GM12873 (cell line): ENCODE data around the gene SCYGR3.

Experiments
- TF ChIP-seq, protein P1 (sequence below): IDR thresholded peaks from 2 replicates; pipeline ENCODE4 v1.5.1; 2012; ENCODE audit warnings: low read depth, mild to moderate bottlenecking, moderate library complexity, low read length, control low read depth; ENCODE audit not compliant: insufficient read depth; ENCODE audit errors: missing control alignments

SCYGR3 gene, protein sequence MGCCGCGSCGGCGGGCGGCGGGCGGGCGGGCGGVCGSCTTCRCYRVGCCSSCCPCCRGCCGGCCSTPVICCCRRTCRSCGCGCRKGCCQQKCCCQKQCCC

DNA sequence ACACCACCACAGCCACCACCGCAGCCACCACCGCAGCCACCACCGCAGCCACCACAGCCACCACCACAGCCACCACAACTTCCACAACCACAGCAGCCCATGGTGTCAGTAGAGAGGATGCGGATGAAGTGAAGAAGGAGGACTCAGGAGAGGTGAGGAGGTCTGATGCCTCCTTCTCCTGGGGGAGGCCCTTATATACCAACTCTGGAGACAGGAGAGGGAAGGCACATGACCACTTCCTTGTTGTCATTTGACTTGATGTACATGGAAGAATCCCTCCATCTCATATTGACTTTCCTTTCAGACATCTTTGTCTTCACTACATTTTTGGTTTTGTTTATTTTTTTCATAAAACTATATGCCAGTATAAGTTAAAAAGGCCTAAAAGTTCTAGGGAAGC is at the start of gene SCYGR3:
TSS of gene SCYGR3 (minus strand) at position 101 of the 400 bp plus-strand sequence. CDS start at position 101, 0 bp downstream.
- TF ChIP-seq, protein P1, sequence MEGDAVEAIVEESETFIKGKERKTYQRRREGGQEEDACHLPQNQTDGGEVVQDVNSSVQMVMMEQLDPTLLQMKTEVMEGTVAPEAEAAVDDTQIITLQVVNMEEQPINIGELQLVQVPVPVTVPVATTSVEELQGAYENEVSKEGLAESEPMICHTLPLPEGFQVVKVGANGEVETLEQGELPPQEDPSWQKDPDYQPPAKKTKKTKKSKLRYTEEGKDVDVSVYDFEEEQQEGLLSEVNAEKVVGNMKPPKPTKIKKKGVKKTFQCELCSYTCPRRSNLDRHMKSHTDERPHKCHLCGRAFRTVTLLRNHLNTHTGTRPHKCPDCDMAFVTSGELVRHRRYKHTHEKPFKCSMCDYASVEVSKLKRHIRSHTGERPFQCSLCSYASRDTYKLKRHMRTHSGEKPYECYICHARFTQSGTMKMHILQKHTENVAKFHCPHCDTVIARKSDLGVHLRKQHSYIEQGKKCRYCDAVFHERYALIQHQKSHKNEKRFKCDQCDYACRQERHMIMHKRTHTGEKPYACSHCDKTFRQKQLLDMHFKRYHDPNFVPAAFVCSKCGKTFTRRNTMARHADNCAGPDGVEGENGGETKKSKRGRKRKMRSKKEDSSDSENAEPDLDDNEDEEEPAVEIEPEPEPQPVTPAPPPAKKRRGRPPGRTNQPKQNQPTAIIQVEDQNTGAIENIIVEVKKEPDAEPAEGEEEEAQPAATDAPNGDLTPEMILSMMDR: no peak

DNA sequence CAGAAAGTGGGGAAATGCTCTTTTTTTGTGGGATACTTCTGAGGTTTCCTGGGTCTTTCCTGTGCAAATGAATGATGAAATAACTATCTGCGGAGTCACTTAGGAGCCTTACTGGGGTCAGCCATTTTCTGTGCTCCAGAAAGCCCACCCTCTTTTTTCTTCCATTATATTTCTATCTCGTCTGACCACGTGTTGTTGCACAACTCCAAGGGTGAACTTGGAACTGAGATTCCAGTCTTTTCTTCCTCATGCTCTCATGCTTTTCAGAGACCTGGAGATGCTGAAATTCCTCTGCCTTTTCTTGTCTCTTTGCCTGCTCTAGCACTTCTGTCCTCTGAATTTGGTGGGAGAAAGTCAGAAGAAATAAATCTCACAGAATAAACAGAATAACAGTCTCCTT is 47.2 kb upstream of the SCYGR3 start:
- TF ChIP-seq, protein P1: no peak

DNA sequence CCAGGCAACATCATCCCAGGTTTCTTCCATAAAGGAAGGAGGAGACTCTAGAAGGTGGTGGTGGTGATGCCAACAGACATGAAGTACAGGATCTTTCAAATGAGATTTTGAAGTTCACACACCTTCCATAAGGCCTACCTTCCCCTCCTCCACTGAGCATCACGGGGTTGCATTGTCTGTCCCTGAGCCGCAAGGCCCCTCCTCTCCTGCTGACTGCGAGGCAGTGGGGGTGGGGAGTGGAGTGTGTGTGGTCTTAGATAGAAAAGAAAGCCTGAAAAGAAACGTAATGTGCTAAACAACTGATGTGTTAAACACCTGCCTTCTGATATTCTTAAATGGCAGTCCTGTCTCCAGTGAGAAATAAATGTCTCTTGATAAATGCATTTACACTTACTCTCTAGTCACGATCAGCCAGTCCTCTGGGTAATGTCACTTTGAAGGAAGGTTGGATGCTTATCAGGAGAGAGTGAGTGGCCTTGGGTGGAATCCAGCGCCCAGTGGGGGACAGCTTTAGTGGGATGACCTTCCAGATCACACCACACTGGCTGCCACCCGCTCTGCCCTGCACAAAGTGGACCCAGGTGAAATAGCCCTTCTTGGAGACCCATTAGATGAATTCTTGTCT is 46.5 kb upstream of the SCYGR3 start:
- TF ChIP-seq, protein P1: no peak

DNA sequence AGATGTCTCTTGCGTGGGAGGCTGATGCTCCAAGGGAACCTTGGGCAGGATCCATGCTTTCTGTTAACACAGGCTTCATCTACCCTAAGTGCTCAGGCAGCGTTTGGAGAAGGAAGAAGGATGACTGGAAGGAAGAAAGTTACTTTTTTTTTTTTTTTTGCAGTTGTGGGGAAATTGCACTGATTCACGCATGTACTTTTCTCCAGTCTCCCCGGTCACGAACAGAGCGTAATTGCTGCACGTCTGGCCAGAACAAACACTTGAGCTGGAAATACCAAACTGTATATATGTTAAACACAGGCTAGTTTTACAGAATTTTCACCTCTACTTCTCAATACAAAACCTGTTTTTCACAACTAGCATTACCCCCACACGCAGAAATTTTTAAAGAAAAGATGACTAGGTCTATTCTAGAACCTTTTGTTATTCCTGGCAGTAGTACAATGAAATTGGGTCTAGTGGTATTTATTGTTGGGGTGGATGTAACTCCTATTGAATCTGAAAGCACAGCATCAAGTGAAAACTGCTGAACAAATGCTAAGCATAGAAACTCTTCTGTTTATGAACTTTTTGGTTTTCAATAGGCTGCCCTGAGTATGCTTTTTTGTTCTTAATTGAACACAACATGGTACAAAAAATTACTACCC is 42.7 kb upstream of the SCYGR3 start:
- TF ChIP-seq, protein P1: no peak

DNA sequence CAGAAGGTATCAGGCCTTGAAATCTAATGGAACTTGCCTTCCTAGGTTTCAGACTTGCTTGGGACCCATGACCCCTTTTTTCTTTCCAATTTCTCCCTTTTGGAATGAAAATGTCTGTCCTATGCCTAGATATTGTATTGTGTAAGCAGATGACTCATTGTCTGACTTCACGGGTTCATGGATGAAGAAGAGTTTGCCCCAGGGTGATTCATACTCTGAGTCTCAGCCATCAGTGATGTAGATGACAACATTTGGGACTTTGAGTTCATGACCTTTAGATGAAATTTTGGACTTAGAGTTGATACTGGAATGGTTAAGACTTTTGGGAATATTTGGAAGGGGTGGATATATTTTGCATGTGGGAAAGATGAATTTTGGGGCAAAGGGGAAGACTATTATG is 40.8 kb upstream of the SCYGR3 start:
- TF ChIP-seq, protein P1: no peak

DNA sequence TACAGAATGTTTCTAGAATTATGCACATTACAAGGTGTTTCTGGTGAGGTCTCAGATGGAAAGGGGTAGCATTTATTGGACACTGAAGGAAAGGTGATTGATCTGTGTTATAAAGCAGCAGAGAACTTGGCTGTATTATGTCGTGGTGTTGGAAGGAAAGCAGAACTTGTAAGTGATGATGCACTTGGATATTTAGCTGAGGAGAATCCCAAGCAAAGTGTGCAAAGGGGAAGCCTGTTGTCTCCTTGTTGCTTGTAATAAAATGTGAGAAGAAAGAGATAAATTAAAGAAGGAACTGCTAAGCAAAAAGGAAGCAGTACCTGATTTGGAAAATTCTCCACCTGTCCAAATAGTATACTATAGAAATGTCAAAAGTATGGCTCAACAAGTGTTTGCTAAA is 39.8 kb upstream of the SCYGR3 start:
- TF ChIP-seq, protein P1: no peak

DNA sequence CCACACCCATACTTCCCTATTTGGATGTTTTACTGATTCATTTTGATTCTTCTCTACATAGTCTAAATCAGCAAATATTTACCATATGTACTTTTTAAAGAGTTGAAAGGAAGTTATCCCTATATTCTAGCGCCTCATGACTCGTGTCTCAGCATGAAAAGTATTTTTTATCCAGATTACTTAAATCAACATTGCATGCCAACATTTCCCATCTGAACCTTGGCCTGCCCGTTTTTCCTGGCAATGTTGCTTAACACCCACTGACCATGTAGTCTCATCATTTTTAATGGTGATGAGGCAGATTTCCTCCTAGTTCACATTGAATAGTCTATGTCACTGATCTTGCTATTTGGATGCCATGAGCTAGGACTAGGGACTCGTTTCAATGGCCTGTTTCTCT is 38.8 kb upstream of the SCYGR3 start:
- TF ChIP-seq, protein P1: no peak
